C4-2B (cell line): ENCODE results near the gene IAH1.

Experiments
- CTCF ChIP-seq: fragments of 450-650 bp; conservative IDR thresholded peaks from 2 replicates; pipeline ENCODE4 v1.5.1; 2017; ENCODE audit warnings: mild to moderate bottlenecking
- ZFX ChIP-seq: fragments of 450-650 bp; IDR thresholded peaks from 2 replicates; pipeline ENCODE4 v1.6.1; 2017

GRCh38 chr2:9443526-9443925 is 30.8 kb upstream of the IAH1 start:
- TF ChIP-seq CTCF (no peak), ZFX (no peak)
